ENCODE results near the gene DENND1C. TPM values are rescaled to one million over a fixed set of nuclear protein-coding genes. Genes with fewer than 3 reads are reported as not detected.

Gene DENND1C
- total and polyA plus RNA-seq, 7 experiments from 2014 or later, result 57.3 to 142 (median 118) TPM

DNA sequence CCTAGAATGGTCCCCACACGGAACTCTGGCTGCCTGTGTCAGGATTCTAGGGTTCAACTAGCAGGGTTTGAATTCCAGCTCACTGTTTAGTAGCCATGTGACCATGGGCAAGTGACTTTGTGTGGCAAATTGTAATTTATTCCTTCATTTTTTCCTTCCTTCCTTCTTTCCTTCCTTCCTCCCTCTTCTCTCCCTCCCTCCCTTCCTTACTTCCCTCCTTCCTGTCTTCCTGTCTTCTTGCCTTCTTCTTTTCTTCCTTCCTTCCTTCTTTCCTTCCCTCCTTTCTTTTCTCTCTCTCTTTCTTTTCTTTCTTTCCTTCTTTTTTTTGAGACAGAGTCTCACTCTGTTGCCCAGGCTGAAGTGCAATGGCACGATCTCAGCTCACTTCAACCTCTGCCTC is 8.5 kb upstream of the DENND1C start:
- DNase-seq (no peak), ATAC-seq (no peak)
- Mint-ChIP-seq H3K27ac (peak overlapping the region in 2 of 9 donors; percentile 25 to 43), H3K27me3 (no peaks in the 10 kb centered on the region), H3K9me3 (peaks cover 0 to 8% (median 4%) of the 10 kb centered on the region in 11 donors), H3K4me3 (peak overlapping the region in 5 of 10 donors; percentile 25 to 80 (median 57)), H3K36me3 (peaks cover 0 to 6% (median 0%) of the 10 kb centered on the region in 5 donors), H3K4me1 (peaks cover 0 to 9% (median 5%) of the 10 kb centered on the region in 7 donors)
- H3K4me3 ChIP-seq (ENCODE audit: low read length), result peak overlapping the region; percentile 14
- peaks cover 0 to 6% (median 0%) of the 10 kb centered on the region in 3 experiments for H3K9me3 ChIP-seq (ENCODE audit: control insufficient read depth in 2 of 3, low read length in 3 of 3)
- POLR2A ChIA-PET, result interaction anchor here (0.6 to 1.1 kb wide), 3 partner anchors 9 to 278 kb away, joined by 3 to 5 read pairs (median 3); partner anchors contain the start of gene DENND1C
- intact Hi-C loops (cut with micrococcal nuclease), result no loop called here
- no peaks in the 10 kb centered on the region for H3K27me3 ChIP-seq (ENCODE audit: control insufficient read depth in 2 of 2, insufficient read depth in 2 of 2, low read length in 2 of 2)
- H3K36me3 ChIP-seq (ENCODE audit: control insufficient read depth in 2 of 3, insufficient read depth in 3 of 3, low read length in 3 of 3), result no peaks in the 10 kb centered on the region
- CTCF ChIA-PET, result no interaction called here
- H3K4me1 ChIP-seq (ENCODE audit: control insufficient read depth in 2 of 2, insufficient read depth in 2 of 2, low read length in 2 of 2), result peaks cover 0 to 6% of the 10 kb centered on the region in 2 donors
- H3K27ac ChIP-seq (ENCODE audit: low read depth, low read length), result no peak overlapping the region

DNA sequence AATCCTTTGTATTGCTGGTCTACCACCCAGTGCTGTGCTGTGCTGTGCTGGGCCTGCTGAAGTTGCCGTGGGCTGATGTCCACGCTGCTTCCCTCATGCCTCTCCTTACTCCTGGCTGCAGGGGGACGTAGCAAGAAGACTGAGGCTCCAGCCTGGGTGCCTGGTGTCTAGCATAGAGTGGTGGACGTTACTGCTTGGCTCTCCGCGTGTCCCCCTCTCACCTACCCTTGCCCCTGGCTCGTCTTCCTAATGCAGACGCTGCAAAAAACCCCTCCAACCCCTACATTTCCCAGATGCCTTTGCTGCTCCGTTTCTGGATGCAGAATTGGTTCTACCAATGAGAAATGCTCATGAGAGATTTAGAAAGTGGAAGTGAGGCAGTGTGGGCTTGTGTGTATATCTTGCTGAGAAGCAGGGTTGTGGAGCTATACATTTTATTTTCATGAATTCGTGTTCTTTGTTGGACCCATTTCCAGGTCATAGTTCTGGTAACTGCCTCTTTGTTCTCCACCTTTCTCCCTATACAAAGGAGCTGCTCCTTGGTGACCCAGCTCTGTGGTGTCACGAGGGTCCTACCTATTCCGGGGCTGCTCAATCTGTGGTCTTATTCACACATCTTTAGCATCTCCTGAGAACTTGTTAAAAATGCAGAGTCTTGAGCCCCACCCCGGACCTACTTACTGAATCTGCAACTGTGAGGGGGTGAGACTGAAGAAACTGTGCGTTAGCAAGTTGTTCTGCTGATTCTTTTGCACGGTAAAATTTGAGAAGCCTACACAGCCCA is 7.9 kb upstream of the DENND1C start:
- Mint-ChIP-seq H3K36me3 (peaks cover 0 to 6% (median 0%) of the 10 kb centered on the region in 5 donors), H3K4me1 (peaks cover 0 to 9% (median 5%) of the 10 kb centered on the region in 7 donors), H3K27me3 (no peaks in the 10 kb centered on the region), H3K9me3 (peaks cover 0 to 8% (median 4%) of the 10 kb centered on the region in 11 donors), H3K4me3 (peak overlapping the region in 8 of 10 donors; percentile 16 to 80 (median 38)), H3K27ac (peak overlapping the region in 2 of 9 donors; percentile 25 to 38)
- Histone ChIP-seq H3K27ac (ENCODE audit: low read depth, low read length) (no peak overlapping the region), H3K27me3 (ENCODE audit: control insufficient read depth in 2 of 2, insufficient read depth in 2 of 2, low read length in 2 of 2) (no peaks in the 10 kb centered on the region), H3K36me3 (ENCODE audit: control insufficient read depth in 2 of 3, insufficient read depth in 3 of 3, low read length in 3 of 3) (no peaks in the 10 kb centered on the region), H3K4me3 (ENCODE audit: low read length) (peak overlapping the region; percentile 14), H3K4me1 (ENCODE audit: control insufficient read depth in 2 of 2, insufficient read depth in 2 of 2, low read length in 2 of 2) (peaks cover 0 to 6% of the 10 kb centered on the region in 2 donors), H3K9me3 (ENCODE audit: control insufficient read depth in 2 of 3, low read length in 3 of 3) (peaks cover 0 to 6% (median 0%) of the 10 kb centered on the region in 3 experiments)
- ChIA-PET POLR2A (interaction anchor here (0.6 to 1.1 kb wide), 5 partner anchors 8 to 278 kb away, joined by 3 to 5 read pairs (median 3); partner anchors contain the start of gene DENND1C), CTCF (no interaction called here)
- intact Hi-C loops (cut with micrococcal nuclease), result loop anchor here in 1 of 2 donors (10.0 kb wide), 1 partner anchor 65 kb away; the partner anchor contains the start of gene KHSRP
- no peak for DNase-seq
- ATAC-seq, result no peak

DNA sequence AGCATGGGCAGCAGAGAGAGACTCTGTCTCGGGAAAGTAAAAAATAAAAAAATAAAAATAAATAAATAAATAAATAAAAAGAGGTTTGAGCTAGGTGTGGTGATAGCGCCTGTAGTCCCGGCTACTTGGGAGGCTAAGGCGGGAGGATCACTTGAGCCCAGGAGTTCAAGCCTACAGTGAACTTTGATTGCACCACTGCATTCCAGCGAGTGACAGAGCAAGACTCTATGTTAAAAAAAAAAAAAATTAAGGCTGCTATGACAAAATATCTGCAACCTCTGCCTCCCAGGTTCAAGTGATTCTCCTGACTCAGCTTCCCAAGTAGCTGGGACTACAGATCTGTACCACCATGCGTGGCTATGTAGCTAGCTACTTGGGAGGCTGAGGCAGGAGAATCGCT is 3.2 kb upstream of the DENND1C start:
- H3K9me3 ChIP-seq (ENCODE audit: control insufficient read depth in 2 of 3, low read length in 3 of 3), result no peaks in the 10 kb centered on the region
- no peak overlapping the region for H3K27ac ChIP-seq (ENCODE audit: low read depth, low read length)
- intact Hi-C loops (cut with micrococcal nuclease), result loop anchor here in 1 of 2 donors (10.0 kb wide), 1 partner anchor 60 kb away; the partner anchor contains the start of gene KHSRP
- peaks cover 0 to 4% (median 0%) of the 10 kb centered on the region in 3 experiments for H3K36me3 ChIP-seq (ENCODE audit: control insufficient read depth in 2 of 3, insufficient read depth in 3 of 3, low read length in 3 of 3)
- H3K4me3 Mint-ChIP-seq, result no peak overlapping the region
- ATAC-seq, result no peak
- H3K4me1 Mint-ChIP-seq, result peaks cover 26 to 46% (median 36%) of the 10 kb centered on the region in 7 donors
- DNase-seq, result no peak
- no peak overlapping the region for H3K4me3 ChIP-seq (ENCODE audit: low read length)
- no peaks in the 10 kb centered on the region for H3K9me3 Mint-ChIP-seq
- H3K27ac Mint-ChIP-seq, result no peak overlapping the region
- no peaks in the 10 kb centered on the region for H3K27me3 ChIP-seq (ENCODE audit: control insufficient read depth in 2 of 2, insufficient read depth in 2 of 2, low read length in 2 of 2)
- no peaks in the 10 kb centered on the region for H3K27me3 Mint-ChIP-seq
- H3K36me3 Mint-ChIP-seq, result peaks cover 0 to 8% (median 0%) of the 10 kb centered on the region in 5 donors
- H3K4me1 ChIP-seq (ENCODE audit: control insufficient read depth in 2 of 2, insufficient read depth in 2 of 2, low read length in 2 of 2), result peaks cover 14 to 20% of the 10 kb centered on the region in 2 donors
- CTCF ChIA-PET, result interaction anchor here (0.9 to 1.1 kb wide), 2 partner anchors 16 to 22 kb away, joined by 3 read pairs; no protein-coding TSS in a partner anchor
- POLR2A ChIA-PET, result interaction anchor here (0.6 to 0.7 kb wide), 4 partner anchors 19 to 652 kb away, joined by 3 read pairs; no protein-coding TSS in a partner anchor

DNA sequence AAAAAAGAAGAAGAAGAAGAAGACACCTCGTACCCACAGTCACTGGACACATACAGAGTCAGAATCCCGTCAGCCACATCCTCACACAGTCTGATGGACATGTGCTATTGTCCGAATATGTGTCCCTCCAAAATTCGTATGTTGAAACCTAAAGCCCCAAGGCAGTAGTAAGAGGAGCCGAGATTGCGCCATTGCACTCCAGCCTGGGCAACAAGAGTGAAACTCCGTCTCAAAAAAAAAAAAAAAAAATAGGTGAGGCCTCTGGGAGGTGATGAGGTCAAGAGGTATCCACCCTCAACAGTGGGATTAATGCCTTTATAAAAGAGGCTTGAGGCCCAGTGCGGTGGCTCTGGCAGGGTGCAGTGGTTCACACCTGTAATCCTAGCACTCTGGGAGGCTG is 2.6 kb upstream of the DENND1C start:
- no peaks in the 10 kb centered on the region for H3K27me3 ChIP-seq (ENCODE audit: control insufficient read depth in 2 of 2, insufficient read depth in 2 of 2, low read length in 2 of 2)
- ChIA-PET CTCF (no interaction called here), POLR2A (interaction anchor here (0.7 to 1.1 kb wide), 2 partner anchors 25 to 29 kb away, joined by 3 to 4 read pairs; no protein-coding TSS in a partner anchor)
- peaks cover 0 to 8% (median 0%) of the 10 kb centered on the region in 5 donors for H3K36me3 Mint-ChIP-seq
- no peaks in the 10 kb centered on the region for H3K9me3 ChIP-seq (ENCODE audit: control insufficient read depth in 2 of 3, low read length in 3 of 3)
- H3K4me3 Mint-ChIP-seq, result peak overlapping the region in 1 of 10 donors; percentile 23
- H3K9me3 Mint-ChIP-seq, result no peaks in the 10 kb centered on the region
- H3K27ac ChIP-seq (ENCODE audit: low read depth, low read length), result no peak overlapping the region
- H3K4me1 Mint-ChIP-seq, result peaks cover 30 to 46% (median 40%) of the 10 kb centered on the region in 7 donors
- intact Hi-C loops (cut with micrococcal nuclease), result loop anchor here in 1 of 2 donors (10.0 kb wide), 1 partner anchor 59 kb away; the partner anchor contains the start of gene KHSRP
- H3K27me3 Mint-ChIP-seq, result no peaks in the 10 kb centered on the region
- H3K27ac Mint-ChIP-seq, result no peak overlapping the region
- no peak for DNase-seq
- H3K4me1 ChIP-seq (ENCODE audit: control insufficient read depth in 2 of 2, insufficient read depth in 2 of 2, low read length in 2 of 2), result peaks cover 19 to 25% of the 10 kb centered on the region in 2 donors
- peaks cover 0 to 4% (median 0%) of the 10 kb centered on the region in 3 experiments for H3K36me3 ChIP-seq (ENCODE audit: control insufficient read depth in 2 of 3, insufficient read depth in 3 of 3, low read length in 3 of 3)
- H3K4me3 ChIP-seq (ENCODE audit: low read length), result no peak overlapping the region
- no peak for ATAC-seq

DNA sequence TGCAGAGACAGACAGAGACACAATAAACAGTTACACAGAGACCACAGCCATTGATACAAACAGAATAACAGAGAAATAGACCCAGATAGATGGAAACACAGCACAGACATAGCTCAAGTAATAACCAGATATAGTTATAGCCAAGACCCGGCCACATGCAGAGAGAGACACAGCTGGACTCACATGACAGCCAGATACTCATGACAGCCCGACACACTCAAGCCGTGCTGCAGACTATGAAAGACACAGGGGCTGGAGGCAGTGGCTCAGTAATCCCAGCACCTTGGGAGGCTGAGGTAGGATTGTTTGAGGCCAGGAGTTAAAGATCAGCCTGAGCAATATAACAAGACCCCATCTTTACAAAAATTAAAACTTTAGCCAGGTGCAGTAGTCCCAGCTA is 1.6 kb upstream of the DENND1C start:
- ChIA-PET POLR2A (interaction anchor here (0.7 to 1.1 kb wide), 4 partner anchors 9 to 33 kb away, joined by 3 to 5 read pairs (median 4); no protein-coding TSS in a partner anchor), CTCF (no interaction called here)
- Histone ChIP-seq H3K27me3 (ENCODE audit: control insufficient read depth in 2 of 2, insufficient read depth in 2 of 2, low read length in 2 of 2) (no peaks in the 10 kb centered on the region), H3K27ac (ENCODE audit: low read depth, low read length) (peak overlapping the region; percentile 27), H3K4me3 (ENCODE audit: low read length) (no peak overlapping the region), H3K4me1 (ENCODE audit: control insufficient read depth in 2 of 2, insufficient read depth in 2 of 2, low read length in 2 of 2) (peaks cover 26 to 27% of the 10 kb centered on the region in 2 donors), H3K9me3 (ENCODE audit: control insufficient read depth in 2 of 3, low read length in 3 of 3) (no peaks in the 10 kb centered on the region), H3K36me3 (ENCODE audit: control insufficient read depth in 2 of 3, insufficient read depth in 3 of 3, low read length in 3 of 3) (peaks cover 0 to 11% (median 5%) of the 10 kb centered on the region in 3 experiments)
- Mint-ChIP-seq H3K4me3 (peak overlapping the region in 7 of 10 donors; percentile 13 to 90 (median 17)), H3K27ac (peak overlapping the region; percentile 67 to 99 (median 88)), H3K36me3 (peaks cover 0 to 8% (median 0%) of the 10 kb centered on the region in 5 donors), H3K4me1 (peaks cover 30 to 46% (median 40%) of the 10 kb centered on the region in 7 donors), H3K27me3 (no peaks in the 10 kb centered on the region), H3K9me3 (no peaks in the 10 kb centered on the region)
- DNase-seq (no peak), ATAC-seq (no peak)
- intact Hi-C loops (cut with micrococcal nuclease), result loop anchor here (2.0 to 10.0 kb wide), 2 partner anchors 22 to 58 kb away; partner anchors contain the start of gene KHSRP (in 1 of the 2)

DNA sequence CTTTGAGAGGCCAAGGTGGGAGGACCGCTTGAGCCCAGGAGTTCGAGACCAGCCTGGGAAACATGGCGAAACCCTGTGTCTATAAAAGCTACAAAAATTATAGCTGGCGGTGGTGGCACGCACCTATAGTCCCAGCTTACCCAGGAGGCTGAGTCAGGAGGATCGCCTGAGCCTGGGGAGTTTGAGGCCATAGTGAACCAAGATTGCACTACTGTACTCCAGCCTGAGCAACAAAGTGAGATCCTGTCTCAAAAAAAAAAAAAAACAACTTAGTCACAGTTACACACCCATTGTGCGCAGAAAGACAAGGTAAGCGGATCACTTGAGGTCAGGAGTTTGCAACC is 728 bp upstream of the DENND1C start:
- peak overlapping the region; percentile 95 for H3K4me3 ChIP-seq (ENCODE audit: low read length)
- POLR2A ChIA-PET, result interaction anchor here (0.7 to 2.2 kb wide), 9 partner anchors 8 to 110 kb away, joined by 3 to 24 read pairs (median 8); partner anchors contain the start of genes ALKBH7, CRB3, KHSRP and SLC25A23

More for the DNA sequence above, 728 bp upstream of the DENND1C start:
- CTCF ChIA-PET, result interaction anchor here (0.7 to 1.5 kb wide), 2 partner anchors 22 to 710 kb away, joined by 3 to 4 read pairs; partner anchors contain the start of gene SLC25A23
- peaks cover 26 to 27% of the 10 kb centered on the region in 2 donors for H3K4me1 ChIP-seq (ENCODE audit: control insufficient read depth in 2 of 2, insufficient read depth in 2 of 2, low read length in 2 of 2)
- H3K9me3 Mint-ChIP-seq, result no peaks in the 10 kb centered on the region
- H3K4me1 Mint-ChIP-seq, result peaks cover 30 to 46% (median 40%) of the 10 kb centered on the region in 7 donors
- ATAC-seq (no peak), DNase-seq (no peak)
- peak overlapping the region; percentile 93 to 99 (median 96) for H3K27ac Mint-ChIP-seq
- no peaks in the 10 kb centered on the region for H3K27me3 Mint-ChIP-seq
- intact Hi-C loops (cut with micrococcal nuclease), result loop anchor here (2.0 to 10.0 kb wide), 2 partner anchors 22 to 58 kb away; partner anchors contain the start of gene KHSRP (in 1 of the 2)
- no peaks in the 10 kb centered on the region for H3K9me3 ChIP-seq (ENCODE audit: control insufficient read depth in 2 of 3, low read length in 3 of 3)
- no peaks in the 10 kb centered on the region for H3K27me3 ChIP-seq (ENCODE audit: control insufficient read depth in 2 of 2, insufficient read depth in 2 of 2, low read length in 2 of 2)
- H3K36me3 Mint-ChIP-seq, result peaks cover 0 to 8% (median 0%) of the 10 kb centered on the region in 5 donors
- H3K4me3 Mint-ChIP-seq, result peak overlapping the region; percentile 88 to 100 (median 96)
- H3K36me3 ChIP-seq (ENCODE audit: control insufficient read depth in 2 of 3, insufficient read depth in 3 of 3, low read length in 3 of 3), result peaks cover 0 to 17% (median 5%) of the 10 kb centered on the region in 3 experiments
- peak overlapping the region; percentile 94 for H3K27ac ChIP-seq (ENCODE audit: low read depth, low read length)

All from naive thymus-derived CD4-positive, alpha-beta T cell (primary cell).